Activated naive CD4-positive, alpha-beta T cell treated with anti-CD3 and anti-CD28 coated beads, Interleukin-2, amount 10 ng/mL, durations not matched to agents 7 days and 5 days (primary cell): ENCODE data around the gene CCDC68.

ENCODE experiments used
- CTCF ChIA-PET: fragments of 350-600 bp; sonication (Branson Sonifier 250); formaldehyde crosslinking; loops from one replicate; lab custom pipeline; 2021; ENCODE audit warnings: antibody characterized with exemption; lab: Charles Lee
- DNase-seq: peaks from one replicate; pipeline ENCODE4 v3.0.0-alpha.2; 2020
- H3K27ac Mint-ChIP-seq: one replicate; pipeline ENCODE4 v1.8.0; 2021; ENCODE audit warnings: mild to moderate bottlenecking, moderate library complexity, mixed read lengths
- H3K27me3 Mint-ChIP-seq: one replicate; pipeline ENCODE4 v1.8.0; 2021; ENCODE audit warnings: mild to moderate bottlenecking, mixed read lengths
- H3K36me3 Mint-ChIP-seq: one replicate; pipeline ENCODE4 v1.8.0; 2021; ENCODE audit warnings: mixed read lengths
- H3K4me1 Mint-ChIP-seq: one replicate; pipeline ENCODE4 v1.8.0; 2021; ENCODE audit warnings: mixed read lengths
- H3K4me3 Mint-ChIP-seq: one replicate; pipeline ENCODE4 v1.8.0; 2021; ENCODE audit warnings: mild to moderate bottlenecking, moderate library complexity, mixed read lengths
- H3K9me3 Mint-ChIP-seq: one replicate; pipeline ENCODE4 v1.8.0; 2021; ENCODE audit warnings: mixed read lengths

CCDC68 gene

GRCh38 chr18:54958704-54959625 lies at the start of gene CCDC68:
TSS of gene CCDC68 (minus strand) at chr18:54959461. CDS start at chr18:54942791, 16,670 bp downstream.
- H3K27me3 Mint-ChIP-seq = peaks cover 59% of the 10 kb centered on the region
- CTCF ChIA-PET = no interaction called here

DNA sequence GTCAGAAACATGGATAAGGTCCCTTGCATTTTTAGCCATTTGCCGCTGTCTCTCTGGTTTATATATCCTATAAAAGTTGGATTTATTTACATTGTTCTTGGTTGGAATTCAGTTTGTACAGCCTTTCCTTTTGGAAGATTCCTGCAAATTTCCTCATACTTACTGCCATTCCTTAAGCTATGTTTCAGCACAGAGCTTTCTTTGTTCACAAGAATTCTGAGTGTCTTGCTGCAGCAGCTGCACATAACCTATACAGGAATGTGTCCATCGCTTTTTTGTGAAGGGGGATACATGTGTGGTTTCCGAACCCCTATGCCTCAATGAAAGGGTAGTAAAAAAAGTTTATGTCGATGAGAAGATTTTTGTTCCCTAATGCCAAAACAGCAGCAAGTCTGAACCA lies 48.3 kb upstream of the CCDC68 start:
- Mint-ChIP-seq H3K9me3 (no peaks in the 10 kb centered on the region), H3K4me1 (no peaks in the 10 kb centered on the region), H3K27me3 (peaks cover 4% of the 10 kb centered on the region), H3K27ac (no peak overlapping the region), H3K4me3 (no peak overlapping the region), H3K36me3 (no peaks in the 10 kb centered on the region)
- CTCF ChIA-PET = no interaction called here
- no peak for DNase-seq

More at GRCh38 chr18:54958704-54959625, at the start of gene CCDC68:
- Mint-ChIP-seq H3K9me3 (no peaks in the 10 kb centered on the region), H3K4me1 (no peaks in the 10 kb centered on the region), H3K27ac (no peak within 1 kb of the TSS), H3K4me3 (no peak within 1 kb of the TSS), H3K36me3 (no peaks in the 10 kb centered on the region)
- no peak for DNase-seq

- Mint-ChIP-seq H3K36me3 (no peaks in the 10 kb centered on the region), H3K27ac (no peak overlapping the region)
- CTCF ChIA-PET = no interaction called here
Observed at GRCh38 chr18:55003695-55004094, 44.4 kb upstream of the CCDC68 start.

GRCh38 chr18:55002261-55002660 lies 43.0 kb upstream of the CCDC68 start:
- no peak overlapping the region for H3K4me3 Mint-ChIP-seq
- no peaks in the 10 kb centered on the region for H3K9me3 Mint-ChIP-seq
- H3K27ac Mint-ChIP-seq = no peak overlapping the region
- DNase-seq = no peak
- CTCF ChIA-PET = no interaction called here
- peaks cover 4% of the 10 kb centered on the region for H3K27me3 Mint-ChIP-seq
- no peaks in the 10 kb centered on the region for H3K4me1 Mint-ChIP-seq
- H3K36me3 Mint-ChIP-seq = no peaks in the 10 kb centered on the region

More at GRCh38 chr18:55003695-55004094, 44.4 kb upstream of the CCDC68 start:
- Mint-ChIP-seq H3K4me3 (no peak overlapping the region), H3K9me3 (no peaks in the 10 kb centered on the region), H3K27me3 (peaks cover 4% of the 10 kb centered on the region), H3K4me1 (no peaks in the 10 kb centered on the region)
- no peak for DNase-seq

DNA sequence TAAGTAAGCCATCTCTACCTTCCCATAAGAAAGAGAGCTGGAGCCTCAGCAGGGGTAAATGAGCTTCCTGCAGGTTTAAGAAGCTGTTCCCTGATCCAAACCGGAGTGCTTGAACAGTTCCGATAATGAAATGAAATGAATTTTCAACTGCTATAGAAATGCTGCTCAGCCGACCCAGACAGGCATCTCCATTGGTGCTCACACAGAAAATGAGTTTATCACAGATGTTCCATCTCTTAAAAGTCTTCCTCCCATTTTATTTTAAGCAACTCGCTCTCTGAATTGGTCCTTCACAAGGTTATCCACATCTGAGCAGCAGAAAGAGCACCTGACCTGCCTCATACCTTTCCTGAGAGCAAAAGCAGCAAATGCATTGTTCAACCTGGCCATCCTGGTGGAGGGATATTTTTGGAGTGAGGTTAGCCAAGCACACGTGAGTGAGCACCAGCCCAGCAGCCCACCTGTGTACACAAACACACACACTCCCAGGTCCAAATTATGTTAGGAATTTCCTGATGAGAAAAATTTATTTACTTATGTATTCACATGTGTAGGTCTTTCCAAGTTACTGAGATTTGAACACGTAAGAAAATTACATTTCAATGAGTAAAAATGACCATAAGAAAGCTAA lies 42.2 kb upstream of the CCDC68 start:
- Mint-ChIP-seq H3K36me3 (no peaks in the 10 kb centered on the region), H3K27me3 (peaks cover 4% of the 10 kb centered on the region), H3K4me1 (no peaks in the 10 kb centered on the region), H3K27ac (no peak overlapping the region), H3K9me3 (no peaks in the 10 kb centered on the region), H3K4me3 (no peak overlapping the region)
- DNase-seq = no peak
- CTCF ChIA-PET = no interaction called here

- DNase-seq = no peak
- CTCF ChIA-PET = no interaction called here
- Mint-ChIP-seq H3K27ac (no peak overlapping the region), H3K27me3 (peaks cover 4% of the 10 kb centered on the region), H3K36me3 (no peaks in the 10 kb centered on the region), H3K4me1 (no peaks in the 10 kb centered on the region), H3K4me3 (no peak overlapping the region), H3K9me3 (no peaks in the 10 kb centered on the region)
Observed at GRCh38 chr18:55000529-55000928, 41.3 kb upstream of the CCDC68 start.

- no peaks in the 10 kb centered on the region for H3K27me3 Mint-ChIP-seq
- no peaks in the 10 kb centered on the region for H3K36me3 Mint-ChIP-seq
- no peaks in the 10 kb centered on the region for H3K4me1 Mint-ChIP-seq
- CTCF ChIA-PET = no interaction called here
- no peak for DNase-seq
- no peak overlapping the region for H3K27ac Mint-ChIP-seq
- H3K9me3 Mint-ChIP-seq = no peaks in the 10 kb centered on the region
- no peak overlapping the region for H3K4me3 Mint-ChIP-seq
Observed at GRCh38 chr18:54999016-54999415, 39.8 kb upstream of the CCDC68 start.

- CTCF ChIA-PET = interaction anchor here (1.7 kb wide), 1 partner anchor 9 kb away, joined by 3 read pairs; no protein-coding TSS in a partner anchor
- H3K4me3 Mint-ChIP-seq = no peak overlapping the region
- H3K27me3 Mint-ChIP-seq = peaks cover 4% of the 10 kb centered on the region
- H3K27ac Mint-ChIP-seq = no peak overlapping the region
- H3K36me3 Mint-ChIP-seq = no peaks in the 10 kb centered on the region
- no peaks in the 10 kb centered on the region for H3K4me1 Mint-ChIP-seq
- no peaks in the 10 kb centered on the region for H3K9me3 Mint-ChIP-seq
- no peak for DNase-seq
Observed at GRCh38 chr18:54995421-54996143, 36.3 kb upstream of the CCDC68 start.

DNA sequence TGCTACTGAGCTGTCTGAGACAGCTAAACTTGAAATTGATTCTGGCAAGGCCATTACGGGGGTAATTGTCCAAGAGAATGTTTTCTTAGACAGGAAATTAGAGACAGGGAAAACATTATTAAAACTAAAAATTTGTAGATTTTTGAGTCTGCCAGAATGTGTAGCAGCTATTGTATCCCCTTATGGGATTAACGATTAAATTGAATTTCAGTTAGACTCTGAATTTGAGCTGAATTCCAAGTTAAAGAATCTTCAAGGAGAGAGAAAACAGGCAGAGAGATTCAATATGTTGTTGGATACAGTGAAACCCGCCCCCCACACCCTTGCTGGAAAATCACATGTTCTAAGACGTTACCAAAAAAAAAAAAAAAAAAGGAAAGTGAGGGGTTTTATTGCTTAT lies 32.7 kb upstream of the CCDC68 start:
- Mint-ChIP-seq H3K4me3 (no peak overlapping the region), H3K27me3 (peaks cover 9% of the 10 kb centered on the region), H3K27ac (no peak overlapping the region), H3K9me3 (no peaks in the 10 kb centered on the region), H3K4me1 (no peaks in the 10 kb centered on the region), H3K36me3 (no peaks in the 10 kb centered on the region)
- DNase-seq = no peak
- CTCF ChIA-PET = interaction anchor here (1.0 kb wide), 1 partner anchor 8 kb away, joined by 3 read pairs; no protein-coding TSS in a partner anchor

GRCh38 chr18:54984908-54985307 lies 25.6 kb upstream of the CCDC68 start:
- no peaks in the 10 kb centered on the region for H3K4me1 Mint-ChIP-seq
- CTCF ChIA-PET = interaction anchor here (1.9 to 2.8 kb wide), 3 partner anchors 19 to 314 kb away, joined by 5 to 23 read pairs (median 8); no protein-coding TSS in a partner anchor

GRCh38 chr18:54983791-54984190 lies 24.5 kb upstream of the CCDC68 start:
- Mint-ChIP-seq H3K27me3 (peaks cover 5% of the 10 kb centered on the region), H3K27ac (no peak overlapping the region), H3K9me3 (no peaks in the 10 kb centered on the region), H3K36me3 (no peaks in the 10 kb centered on the region), H3K4me1 (no peaks in the 10 kb centered on the region), H3K4me3 (no peak overlapping the region)
- DNase-seq = no peak
- CTCF ChIA-PET = interaction anchor here (0.6 to 2.8 kb wide), 17 partner anchors 8 to 591 kb away, joined by 3 to 23 read pairs (median 4); no protein-coding TSS in a partner anchor

More at GRCh38 chr18:54984908-54985307, 25.6 kb upstream of the CCDC68 start:
- peaks cover 5% of the 10 kb centered on the region for H3K27me3 Mint-ChIP-seq
- H3K36me3 Mint-ChIP-seq = no peaks in the 10 kb centered on the region
- H3K9me3 Mint-ChIP-seq = no peaks in the 10 kb centered on the region
- DNase-seq = no peak
- H3K27ac Mint-ChIP-seq = no peak overlapping the region
- no peak overlapping the region for H3K4me3 Mint-ChIP-seq

DNA sequence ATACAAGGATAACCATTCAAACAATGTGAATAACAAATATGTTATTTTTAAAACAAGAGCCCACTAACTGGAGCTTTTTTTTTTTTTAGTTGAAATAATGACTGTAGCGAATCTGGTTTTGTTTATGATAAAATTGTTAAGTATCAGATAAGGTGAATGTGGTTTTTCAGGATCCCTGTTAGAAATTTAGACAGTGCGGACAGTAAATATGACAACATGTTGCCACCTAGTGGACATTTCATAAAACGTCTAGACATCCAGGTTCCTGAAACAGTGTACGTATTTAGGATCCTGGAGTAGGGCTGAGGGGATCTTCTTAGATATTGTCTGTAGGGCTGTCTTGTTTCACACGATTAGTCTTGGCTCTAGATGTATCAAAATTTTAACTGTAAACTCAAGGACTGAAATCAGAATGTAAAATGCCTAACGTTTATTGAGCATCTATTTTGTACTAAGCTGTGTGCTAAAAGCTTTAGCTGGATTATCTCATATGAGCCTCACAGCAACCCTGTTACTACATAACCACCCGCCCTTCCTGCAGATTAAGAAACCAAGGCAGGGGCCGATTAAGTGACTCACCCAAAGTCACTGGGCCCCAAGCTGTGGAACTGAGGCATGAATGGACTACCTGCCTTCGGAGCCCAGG lies 23.9 kb upstream of the CCDC68 start:
- no peaks in the 10 kb centered on the region for H3K36me3 Mint-ChIP-seq
- H3K4me3 Mint-ChIP-seq = no peak overlapping the region
- no peaks in the 10 kb centered on the region for H3K9me3 Mint-ChIP-seq
- H3K27me3 Mint-ChIP-seq = peaks cover 5% of the 10 kb centered on the region
- no peak for DNase-seq
- no peaks in the 10 kb centered on the region for H3K4me1 Mint-ChIP-seq
- no peak overlapping the region for H3K27ac Mint-ChIP-seq
- CTCF ChIA-PET = interaction anchor here (0.6 to 2.8 kb wide), 20 partner anchors 8 to 591 kb away, joined by 3 to 23 read pairs (median 4); no protein-coding TSS in a partner anchor

DNA sequence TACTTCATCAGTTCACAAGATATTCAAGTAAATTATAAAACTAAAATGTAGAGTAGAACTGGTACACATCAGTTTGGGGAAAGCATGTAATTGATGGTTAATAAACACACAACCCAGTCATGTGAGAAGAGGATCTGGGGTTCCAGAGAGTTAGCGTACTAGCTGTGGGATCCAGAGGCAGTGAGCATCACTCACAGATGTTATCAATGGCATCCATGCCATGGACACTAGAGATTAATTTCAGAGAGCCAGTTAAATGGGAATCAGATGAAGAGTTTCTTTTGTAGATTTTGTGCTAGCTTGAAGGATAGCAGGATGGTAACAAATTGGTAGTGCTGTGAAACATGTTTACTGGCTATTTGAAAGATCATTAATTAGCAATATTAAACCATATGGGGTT lies 21.8 kb upstream of the CCDC68 start:
- DNase-seq = no peak
- no peak overlapping the region for H3K27ac Mint-ChIP-seq
- no peaks in the 10 kb centered on the region for H3K27me3 Mint-ChIP-seq
- H3K36me3 Mint-ChIP-seq = no peaks in the 10 kb centered on the region
- no peak overlapping the region for H3K4me3 Mint-ChIP-seq
- no peaks in the 10 kb centered on the region for H3K9me3 Mint-ChIP-seq
- CTCF ChIA-PET = no interaction called here
- H3K4me1 Mint-ChIP-seq = no peaks in the 10 kb centered on the region
